Measurements from ENCODE around the gene GJC1. TPM values are rescaled to one million over a fixed set of nuclear protein-coding genes. Genes with fewer than 3 reads are reported as not detected.

Gene GJC1
- total and polyA plus RNA-seq, 2 of the 8 experiments (the other 6 are each of a cell fraction or from before 2014, with no cell fraction given), result 29.1 to 154 TPM

- TF ChIP-seq RNF2 (IDR thresholded peaks at IDR 0.05; ENCODE audit: borderline replicate concordance, low read depth, low read length, missing control alignments, poor library complexity, severe bottlenecking) (no peak), HDAC6 (IDR thresholded peaks at IDR 0.05; ENCODE audit: low read depth, low read length) (no peak), USF2 (IDR thresholded peaks at IDR 0.05; ENCODE audit: low read length) (no peak), EZH2 (IDR thresholded peaks at IDR 0.05; ENCODE audit: low read depth, low read length, severe bottlenecking) (no peak)
These were observed 78.8 kb downstream of the GJC1 start (continued) for GRCh38 chr17:44751331-44751730.

Measured in H1 (cell line).